G401.6 (cell line): ENCODE data around the gene ITGA11.
"Not testable (repeated sequence)": the region's sequence is repeated elsewhere in the genome, so short reads cannot be mapped to it uniquely, and the experiment has no call there.

Experiments used
- FAIRE-seq: peaks from 2 replicates; lab custom pipeline; 2012; peaks lifted over from hg19 to GRCh38; lab: Jason Lieb, UNC

Gene ITGA11

DNA sequence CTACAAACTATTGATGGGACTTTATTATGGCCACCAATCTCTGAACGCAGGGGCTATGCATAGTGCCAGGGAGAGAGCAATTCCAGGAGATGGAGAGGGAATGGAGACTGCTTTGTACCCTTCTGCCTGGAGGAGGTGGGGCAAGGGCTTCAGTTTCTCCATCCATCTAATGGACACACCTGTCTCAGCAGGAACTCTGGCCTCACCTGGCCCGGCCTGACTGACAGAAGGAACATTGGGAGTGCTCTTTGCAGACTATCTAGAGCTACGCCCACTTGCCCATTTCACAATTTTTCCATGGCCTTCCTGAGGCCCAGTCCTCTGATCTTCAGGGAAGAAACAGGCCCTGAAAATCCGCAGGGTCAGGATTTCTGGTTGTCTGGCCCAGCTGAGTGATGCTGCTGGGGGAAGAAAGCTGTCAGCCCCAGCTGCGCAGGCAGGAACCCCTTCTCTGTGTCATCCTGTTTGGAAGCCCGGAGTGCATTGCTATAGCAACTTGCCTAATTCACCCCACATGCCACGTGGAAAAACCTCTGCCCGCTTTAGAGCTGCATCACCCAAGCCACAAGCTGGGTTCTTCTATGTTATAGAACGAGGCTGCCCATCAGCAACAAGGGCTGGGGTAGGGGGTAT lies 6.4 kb downstream of the ITGA11 start:
- no peak for FAIRE-seq

DNA sequence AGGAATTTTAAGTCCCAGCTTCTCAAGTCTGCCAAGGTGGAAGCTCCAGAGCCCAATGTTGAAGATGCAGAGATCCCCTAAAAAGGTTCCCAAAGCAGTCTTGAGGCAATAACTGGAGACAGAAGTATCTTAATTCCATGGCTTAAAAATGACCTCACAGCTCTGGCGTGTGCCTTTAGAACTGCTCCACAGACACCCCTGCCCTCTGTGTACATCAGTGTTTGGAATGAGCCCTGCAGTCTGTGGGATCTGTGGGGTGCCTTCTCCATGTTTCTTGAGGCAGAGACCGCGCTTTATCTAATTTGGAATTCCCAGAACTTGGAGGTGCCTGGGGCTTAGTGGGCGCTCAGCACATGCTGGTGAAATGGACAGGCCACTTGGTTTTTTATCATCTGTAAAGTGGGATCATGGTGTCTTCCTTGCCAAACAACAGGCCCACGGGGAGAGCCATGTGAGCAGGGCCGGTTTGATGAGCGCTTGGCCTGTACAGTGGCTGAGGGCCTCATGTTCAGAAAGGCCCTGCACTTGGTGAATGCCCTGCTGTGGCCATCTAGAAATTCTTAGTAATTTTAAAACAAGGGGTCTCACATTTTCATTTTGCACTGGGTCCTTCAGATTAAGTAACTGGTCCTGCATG lies 7.1 kb downstream of the ITGA11 start:
- no peak for FAIRE-seq

DNA sequence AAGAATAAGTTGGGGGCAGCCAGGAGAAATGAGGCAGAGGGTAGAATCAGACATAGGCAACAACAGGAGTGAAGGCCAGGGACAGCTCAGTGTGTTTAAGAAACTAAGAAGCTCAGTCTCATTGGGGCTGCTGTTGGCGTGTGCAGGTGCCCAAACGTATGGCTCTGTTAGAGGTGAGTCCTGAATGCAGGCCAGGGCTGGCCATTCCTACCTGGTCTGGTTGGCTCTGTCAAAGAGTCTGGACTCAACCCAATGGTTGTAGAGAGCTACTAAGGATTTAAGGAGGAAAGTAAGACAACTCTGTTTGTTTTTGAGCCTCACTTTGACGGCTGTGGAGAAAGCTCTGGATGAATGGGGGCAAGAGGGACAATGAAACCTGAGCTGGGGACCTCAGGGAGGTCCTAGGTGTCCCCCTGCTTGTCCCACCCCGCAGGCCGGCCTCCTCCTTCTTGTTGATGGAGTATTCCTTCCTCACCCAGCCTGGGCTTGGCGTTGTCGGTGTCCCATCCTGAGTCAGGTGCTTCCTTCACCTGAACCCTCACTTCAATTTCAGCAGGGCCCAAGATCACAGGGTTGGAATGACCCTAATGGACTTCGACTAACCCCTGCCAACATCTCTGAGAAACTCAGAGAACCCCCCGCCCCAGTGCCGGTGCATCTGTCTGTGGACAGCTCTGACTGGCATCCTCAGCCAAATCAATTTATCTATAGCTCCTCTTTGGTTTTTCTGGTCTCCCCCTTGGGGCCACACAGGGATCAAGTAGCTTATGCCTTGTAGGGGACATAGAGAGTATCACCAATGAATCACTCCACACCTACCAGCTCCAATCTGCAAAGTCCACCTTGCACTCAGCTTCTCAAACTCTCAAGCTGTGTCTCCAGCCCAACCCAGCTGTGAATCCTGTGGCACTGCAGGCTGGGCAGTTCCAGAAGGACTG lies 8.3 kb downstream of the ITGA11 start:
- FAIRE-seq: no peak

DNA sequence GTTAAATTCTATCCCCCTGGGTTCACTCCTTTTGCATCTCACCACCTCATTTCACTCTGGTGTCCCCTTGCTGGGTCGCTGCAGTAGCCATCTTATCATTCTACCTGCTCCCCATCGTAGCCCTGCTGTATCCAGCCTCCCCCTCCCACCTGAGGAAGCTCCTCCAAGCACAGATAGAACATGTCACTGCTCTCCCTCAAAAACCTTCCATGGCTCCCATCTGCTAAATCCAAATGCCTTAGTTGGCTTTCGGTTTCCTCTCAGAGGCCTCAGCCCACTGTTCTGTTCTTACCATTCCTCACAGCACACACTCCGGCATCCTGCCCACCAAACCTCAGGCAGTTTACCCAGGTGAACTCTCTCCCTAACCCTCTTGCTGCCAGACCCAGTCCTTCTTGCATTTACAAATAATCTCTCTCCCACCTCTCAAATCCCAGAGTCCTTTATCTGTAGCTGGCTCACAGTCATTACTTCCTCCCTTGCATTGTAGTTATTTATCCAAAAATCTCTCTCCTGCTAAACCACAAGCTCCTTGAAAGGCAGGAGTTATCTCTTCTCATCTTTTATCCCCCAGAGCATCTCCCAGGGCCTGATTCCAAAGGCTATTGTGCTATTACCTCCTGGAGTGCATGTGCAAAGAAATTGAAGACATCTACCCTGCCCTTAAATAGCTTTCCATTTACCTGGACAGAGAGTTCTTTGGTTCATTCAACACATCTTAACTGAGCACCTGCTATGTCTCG lies 9.4 kb downstream of the ITGA11 start:
- not testable (repeated sequence) for FAIRE-seq

DNA sequence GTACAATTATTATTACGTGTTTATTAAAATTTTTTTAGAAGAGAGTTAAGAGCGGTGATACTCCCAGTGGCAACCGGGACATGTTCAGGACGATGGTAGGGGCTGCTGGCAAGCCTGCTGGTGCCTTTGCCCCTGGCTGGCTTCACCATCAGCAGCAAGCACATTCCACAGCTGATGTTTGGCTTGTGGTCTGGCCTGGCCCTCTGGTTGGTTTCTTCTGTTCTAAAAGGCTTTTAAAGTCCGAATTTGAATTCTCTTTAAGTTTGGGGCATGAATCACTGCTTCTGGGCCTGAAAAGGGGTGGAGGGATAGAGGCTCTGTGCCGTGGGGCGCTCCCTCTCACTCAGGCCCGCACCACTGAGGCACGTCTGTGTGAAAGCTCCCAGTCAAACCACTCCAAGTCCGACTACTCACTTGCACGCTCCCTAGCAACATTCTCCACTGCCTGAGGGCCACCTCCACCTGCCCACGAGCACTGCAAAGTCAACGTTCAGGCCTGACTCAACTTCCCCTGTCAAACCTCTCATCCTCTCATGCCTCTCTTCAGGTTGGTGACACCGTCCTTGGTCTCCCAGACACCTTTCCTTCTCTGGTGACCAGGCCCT lies 10.1 kb downstream of the ITGA11 start:
- FAIRE-seq: no peak

DNA sequence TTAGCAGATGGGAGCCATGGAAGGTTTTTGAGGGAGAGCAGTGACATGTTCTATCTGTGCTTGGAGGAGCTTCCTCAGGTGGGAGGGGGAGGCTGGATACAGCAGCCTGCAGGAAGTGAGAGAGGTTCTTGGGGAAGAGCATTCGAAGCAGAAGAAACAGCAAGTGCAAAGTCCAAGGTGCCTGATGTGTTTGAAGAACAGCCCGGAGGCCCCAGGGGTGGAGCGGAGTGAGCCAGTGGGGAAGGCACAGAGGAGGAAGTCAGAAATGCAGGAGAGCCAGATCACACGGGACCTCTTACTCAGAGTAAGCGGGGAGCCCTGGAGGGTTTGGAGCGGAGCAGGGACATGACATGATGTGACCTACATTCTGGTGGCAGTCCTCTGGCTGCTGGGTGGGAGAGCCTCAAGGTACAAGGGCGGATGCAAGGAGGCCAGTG lies 10.8 kb downstream of the ITGA11 start:
- FAIRE-seq: no peak

DNA sequence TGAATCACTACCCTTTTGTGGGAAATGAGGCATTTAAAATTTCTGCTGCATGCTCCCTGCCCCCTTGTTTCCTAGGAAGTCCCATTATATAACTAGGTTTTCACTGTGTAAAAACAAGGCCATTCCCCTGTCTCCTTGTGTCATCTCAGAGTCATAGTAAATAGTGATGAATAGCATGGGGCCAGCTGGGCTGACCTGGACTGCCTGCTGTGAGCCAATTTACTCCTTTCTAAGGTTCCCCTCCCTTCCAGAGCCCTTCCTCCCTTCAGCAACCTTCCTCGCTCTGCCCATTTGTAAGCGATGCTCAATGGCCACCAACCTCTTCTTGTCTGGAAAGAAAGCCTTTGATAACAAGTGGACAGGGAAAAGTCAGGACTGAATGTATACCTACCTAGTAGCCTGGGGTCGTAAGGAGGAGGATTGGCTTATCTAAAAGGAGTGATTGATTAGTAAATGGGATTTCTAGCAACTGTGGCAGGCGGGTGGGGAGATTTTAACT lies 11.7 kb downstream of the ITGA11 start:
- no peak for FAIRE-seq

DNA sequence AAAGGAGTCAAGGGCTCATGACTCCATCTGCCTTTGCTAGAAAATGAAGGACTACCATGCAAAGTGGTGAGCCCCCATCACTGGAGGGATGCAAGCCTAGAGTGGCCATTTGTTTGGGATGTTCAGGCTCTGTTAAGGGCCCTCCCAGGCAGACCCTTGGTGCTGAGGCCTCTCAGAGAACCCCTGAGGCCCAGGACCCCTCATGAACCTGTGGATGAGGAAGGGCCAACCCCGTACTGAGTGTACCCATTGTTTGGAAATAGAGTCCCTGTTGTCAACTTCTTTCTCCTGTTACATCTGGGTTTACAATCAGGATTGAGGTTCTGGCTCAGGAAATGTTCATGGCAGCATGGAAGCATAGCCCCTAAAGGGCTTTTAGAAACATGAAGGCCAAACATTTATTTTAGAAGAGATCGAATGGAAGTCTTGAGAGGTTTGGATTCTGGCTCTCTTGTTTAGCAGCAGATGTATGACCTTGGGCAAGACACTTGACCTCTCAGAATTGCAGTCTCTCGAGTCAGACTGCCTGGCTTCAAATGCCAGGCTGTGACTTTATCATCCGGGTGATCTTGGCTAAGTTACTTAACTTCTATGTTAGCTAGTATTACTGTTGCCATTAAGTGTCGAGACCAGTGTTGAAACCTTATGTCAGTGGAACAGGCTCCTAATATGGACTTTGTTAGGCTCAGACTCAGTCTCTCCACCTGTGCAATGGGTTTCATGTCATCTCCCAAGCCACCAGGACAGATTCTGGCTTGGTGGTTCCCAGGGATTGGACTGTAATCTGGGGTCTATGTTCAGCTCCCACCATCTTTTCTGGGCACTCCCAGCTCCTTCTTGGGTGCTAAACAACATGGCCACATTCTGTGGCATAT lies 12.4 kb downstream of the ITGA11 start:
- no peak for FAIRE-seq

DNA sequence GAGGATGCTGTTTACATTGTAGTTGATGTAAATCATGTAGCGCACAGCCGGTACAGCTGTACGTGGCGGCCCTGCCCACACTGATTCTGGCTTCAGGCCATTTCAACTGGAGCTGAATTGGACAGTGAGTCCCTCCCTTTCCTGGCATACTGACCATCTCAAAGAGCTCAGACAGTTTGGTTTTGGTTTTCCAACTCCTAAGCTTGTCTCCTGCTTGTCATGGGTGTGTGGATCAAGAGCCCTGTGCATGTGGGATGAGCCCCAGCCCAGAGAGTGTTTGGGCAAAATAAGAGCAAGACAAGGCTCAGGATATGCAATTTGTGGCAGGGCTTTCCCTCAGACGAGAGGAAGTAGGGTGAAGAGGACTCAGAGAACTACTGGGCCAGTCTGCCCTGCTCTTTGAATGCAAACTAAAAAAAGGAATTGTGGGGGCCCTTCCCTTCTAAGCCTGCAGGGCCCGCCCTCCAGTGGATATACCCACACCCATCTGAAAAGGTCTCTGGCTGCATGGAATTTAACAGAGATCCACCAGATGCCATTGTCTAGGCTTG lies 13.3 kb downstream of the ITGA11 start:
- FAIRE-seq: no peak

DNA sequence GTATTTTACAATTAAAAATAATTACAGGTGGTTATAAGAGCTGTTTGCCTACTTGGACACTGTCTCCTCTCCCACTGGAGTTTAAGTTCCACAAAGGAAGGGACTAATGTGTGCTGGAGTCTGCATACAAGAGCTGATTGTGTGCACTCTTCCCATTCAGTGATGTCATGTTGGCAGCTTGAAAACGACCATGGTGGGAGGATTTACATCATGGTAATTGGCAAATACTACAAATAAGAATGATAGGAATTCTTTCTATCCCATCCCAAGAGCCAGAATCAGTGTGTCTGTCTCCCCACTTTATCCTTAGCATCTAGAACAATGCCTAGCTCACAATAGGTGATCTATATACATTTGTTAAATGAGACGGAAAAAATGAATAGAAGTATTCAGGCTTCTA lies 14.1 kb downstream of the ITGA11 start:
- FAIRE-seq: no peak

DNA sequence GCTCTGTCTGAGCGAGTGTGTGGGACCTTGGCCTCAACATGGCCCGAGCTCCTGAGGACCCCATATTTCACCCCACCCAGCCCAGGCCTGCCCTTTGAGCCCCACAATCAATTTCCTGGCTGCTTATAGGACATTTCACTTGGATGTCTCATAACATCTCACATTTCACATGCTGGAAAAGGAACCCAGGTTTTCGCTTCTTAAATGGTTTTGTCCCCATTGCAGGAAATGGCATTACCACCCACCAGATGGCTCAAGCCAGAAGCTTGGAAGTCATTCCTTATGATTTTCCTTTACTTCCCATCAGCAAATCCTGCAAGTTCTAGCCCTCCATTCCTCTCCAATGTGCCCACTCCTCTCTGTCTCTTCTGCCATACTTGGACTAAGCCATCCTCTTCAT lies 14.9 kb downstream of the ITGA11 start:
- FAIRE-seq: no peak

DNA sequence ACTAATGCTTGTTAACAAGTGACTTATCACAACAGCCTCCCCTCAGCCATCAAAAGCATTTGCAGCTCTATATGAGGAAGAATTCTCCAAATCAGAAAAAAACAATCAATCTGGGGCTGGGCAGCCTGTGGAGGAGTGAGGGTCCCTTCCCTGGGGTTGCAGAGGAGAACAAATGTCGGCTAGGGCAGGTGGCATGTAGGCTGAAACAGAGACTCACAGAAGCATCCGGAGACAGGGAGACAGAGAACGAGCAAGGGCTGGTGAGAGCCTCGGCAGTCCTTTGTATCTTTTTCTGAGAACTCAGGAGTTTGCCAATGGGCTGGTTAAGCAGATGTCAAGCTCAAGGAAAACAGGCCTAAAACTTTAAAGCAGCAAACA lies 15.8 kb downstream of the ITGA11 start:
- FAIRE-seq: no peak

DNA sequence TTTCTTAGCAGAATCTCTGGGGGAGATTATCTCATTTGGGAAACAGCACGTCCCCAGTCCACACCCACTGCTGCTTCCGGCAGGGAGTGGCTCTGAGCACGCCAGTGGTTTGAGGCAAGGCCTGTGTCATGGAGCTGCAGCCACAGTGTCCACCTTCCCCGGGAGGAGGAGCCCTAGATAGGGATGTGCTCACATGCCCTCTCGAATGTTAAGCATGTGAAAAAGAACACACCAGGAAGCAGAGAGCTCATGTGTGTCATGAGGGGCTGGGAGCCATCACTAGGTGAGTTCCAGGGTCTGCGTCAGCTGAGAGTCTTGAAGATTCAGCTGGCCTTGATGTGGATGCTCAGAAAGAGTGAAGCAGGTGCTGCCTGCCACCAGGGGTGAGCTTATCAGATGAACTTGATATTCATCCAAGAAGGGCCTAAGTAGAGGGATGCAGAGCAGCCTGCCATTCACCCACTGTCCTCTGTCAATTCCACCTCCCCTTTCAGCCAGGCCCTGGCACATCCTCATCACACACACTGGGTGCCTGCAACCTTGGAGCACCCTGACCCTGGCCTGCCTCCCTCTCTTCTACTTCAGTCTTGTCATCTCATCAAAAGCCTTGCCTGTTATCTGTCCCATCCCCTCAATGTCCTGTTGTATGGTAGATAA lies 16.3 kb downstream of the ITGA11 start:
- no peak for FAIRE-seq

DNA sequence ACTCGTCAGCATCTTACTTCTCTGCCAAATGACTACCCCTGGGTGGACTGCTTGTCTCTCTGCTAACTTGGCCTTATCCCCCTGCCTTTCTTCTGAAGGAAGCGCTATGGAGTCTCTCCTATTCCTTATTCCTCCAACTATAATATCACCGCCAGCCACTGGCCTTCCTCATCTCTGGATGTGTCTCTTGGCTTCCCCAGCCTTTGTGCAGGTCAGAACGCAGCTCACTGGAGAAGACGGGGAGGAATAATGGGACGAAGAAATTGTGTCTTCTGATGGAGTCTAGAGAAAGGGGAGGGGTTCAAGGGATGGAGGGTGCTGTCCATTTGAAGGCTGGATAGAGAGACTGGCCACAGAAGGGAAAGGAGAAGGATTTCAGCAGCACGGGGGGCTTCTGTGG lies 16.9 kb downstream of the ITGA11 start:
- FAIRE-seq: no peak

DNA sequence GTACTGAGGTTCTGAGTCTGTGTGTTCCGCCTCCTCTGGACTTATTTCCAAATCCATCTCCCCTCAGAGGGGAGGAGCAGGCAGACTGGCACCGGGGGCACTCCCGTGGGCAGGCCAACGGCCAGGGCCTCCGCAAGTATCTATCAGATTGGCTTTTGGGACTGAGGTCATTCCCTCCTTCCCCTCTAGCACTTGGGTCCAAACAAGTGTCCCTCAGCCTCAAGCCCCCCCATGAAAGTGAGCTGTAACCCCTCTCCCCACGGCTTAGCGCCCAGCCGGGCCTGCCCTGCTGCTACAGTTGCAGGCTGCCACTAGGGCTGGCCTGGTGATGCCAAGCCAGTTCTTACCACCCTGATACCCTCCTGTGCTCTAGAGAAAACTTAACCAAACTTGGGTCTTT lies 17.4 kb downstream of the ITGA11 start:
- FAIRE-seq: no peak

DNA sequence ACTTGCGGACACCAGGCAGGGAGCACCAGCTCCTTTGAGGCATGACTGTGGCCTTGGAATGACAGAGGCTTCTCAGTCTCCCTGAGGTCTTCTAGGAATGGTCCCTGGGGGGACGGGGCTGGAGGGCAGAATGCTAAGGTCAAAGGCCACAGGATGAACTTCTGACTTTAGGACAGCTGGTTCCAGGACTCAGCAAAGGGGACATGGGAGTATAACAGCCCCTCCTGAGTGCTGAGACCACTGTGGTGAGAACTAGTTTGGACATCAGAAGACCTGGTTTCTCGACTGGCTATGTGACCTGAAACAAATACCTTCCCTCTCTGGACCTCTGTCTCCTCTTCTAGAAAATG lies 17.8 kb downstream of the ITGA11 start:
- FAIRE-seq: no peak

DNA sequence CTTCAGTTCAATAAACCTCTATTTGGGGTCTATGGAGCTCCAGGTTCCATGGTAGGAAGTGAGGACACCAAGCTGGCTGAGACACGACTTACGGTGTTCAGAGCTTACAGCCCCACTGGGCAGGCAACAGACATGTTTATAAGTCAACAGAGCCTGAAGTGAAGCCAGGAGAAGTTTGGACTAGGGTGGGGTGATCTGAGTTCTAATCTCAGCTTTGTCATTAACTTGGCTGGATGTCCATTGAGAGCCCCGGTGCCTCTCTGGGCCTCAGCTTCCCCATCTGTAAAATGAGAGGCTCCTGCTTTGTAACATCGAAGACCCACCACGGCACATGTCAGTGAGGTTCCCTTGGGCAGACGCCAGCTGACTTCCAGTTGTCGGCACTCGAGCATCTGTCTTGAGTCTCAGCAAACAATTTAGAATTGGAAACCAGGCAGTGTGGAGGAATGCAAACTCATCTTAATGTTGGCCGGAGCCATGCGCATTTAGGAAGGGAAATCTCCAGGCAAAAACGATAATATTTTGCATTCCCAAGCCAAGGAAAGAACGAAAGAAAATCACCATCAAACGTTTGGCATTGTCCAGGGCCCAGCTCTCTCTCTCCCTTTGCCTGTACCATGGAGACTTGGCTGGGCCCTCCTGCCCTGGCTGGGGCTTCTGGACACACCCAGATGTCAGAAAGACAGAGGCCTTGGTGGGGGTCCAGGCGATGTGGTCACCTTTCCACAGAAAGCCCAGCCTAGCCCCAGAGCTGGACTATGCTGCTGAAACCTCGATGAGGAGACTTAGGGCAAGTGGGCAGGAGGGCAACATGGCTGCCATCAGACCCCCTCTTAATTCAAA lies 18.4 kb downstream of the ITGA11 start:
- FAIRE-seq: no peak

DNA sequence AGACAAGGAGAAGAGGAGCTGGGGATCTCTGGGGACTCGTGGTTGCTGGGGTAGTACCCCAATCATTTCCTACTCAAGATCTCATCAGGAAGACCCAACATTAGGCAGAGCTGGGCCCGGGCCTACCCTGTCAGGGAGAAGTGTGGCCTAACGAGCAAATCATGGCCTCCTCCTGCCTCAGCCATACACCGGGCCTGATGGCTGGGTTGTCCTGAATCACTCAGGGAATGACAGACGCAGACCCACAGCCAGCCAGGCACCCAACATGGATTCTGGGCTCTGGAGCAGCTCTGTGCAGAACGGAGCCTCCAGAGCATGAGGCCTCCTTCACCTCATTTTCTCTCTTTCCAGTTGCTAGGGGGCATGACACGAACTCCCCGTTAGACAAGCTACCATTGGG lies 19.7 kb downstream of the ITGA11 start:
- no peak for FAIRE-seq

DNA sequence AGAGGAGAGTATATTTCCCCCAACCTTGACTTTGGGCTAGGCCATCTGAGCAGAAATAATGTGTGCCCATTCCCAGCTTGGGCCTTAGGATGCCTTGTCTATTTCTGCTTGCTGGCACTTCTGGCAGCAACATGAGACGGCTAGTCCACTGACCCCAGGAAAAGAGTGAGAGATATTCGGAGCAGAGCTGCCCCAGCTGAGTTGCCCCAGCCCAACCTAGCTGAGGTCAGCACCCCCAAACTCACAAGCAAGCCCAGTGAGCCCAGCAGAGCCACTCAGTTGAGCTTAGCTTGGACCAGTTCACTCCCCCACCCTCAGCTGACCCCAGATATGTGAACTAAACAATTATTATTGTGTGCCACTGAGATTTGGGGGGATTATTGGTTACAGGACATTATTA lies 20.2 kb downstream of the ITGA11 start:
- no peak for FAIRE-seq
